GM06990 (cell line): ENCODE measurements around the gene ORC5.

Experiments
- DNase-seq: peaks from one replicate; pipeline ENCODE4 v3.0.0-alpha.2; 2011; ENCODE audit not compliant: insufficient read length; ENCODE audit errors: extremely low read depth
- H3K27me3 ChIP-seq: replicated peaks from 2 replicates; pipeline ENCODE4 v1.6.0; 2011; ENCODE audit warnings: low read length; ENCODE audit not compliant: control insufficient read depth, insufficient read depth
- H3K36me3 ChIP-seq: 2 replicates; pipeline ENCODE4 v1.5.1; 2011; ENCODE audit warnings: low read length; ENCODE audit not compliant: control insufficient read depth, insufficient read depth
- H3K4me3 ChIP-seq: replicated peaks from 2 replicates; pipeline ENCODE4 v1.5.1; 2011; ENCODE audit warnings: low read depth, mild to moderate bottlenecking, control low read depth, low read length
- CTCF ChIP-seq: IDR thresholded peaks from 2 replicates; pipeline ENCODE4 v1.5.1; 2011; ENCODE audit warnings: low read length, control low read depth, mild to moderate bottlenecking, inconsistent platforms; ENCODE audit not compliant: insufficient read depth, poor library complexity, severe bottlenecking

Gene ORC5

GRCh38 chr7:104124469-104124868, 83.3 kb downstream of the ORC5 start:
- TF ChIP-seq CTCF, result no peak
- Histone ChIP-seq H3K36me3 (peaks cover 6% of the 10 kb centered on the region), H3K4me3 (no peak overlapping the region), H3K27me3 (no peaks in the 10 kb centered on the region)
- DNase-seq, result no peak

GRCh38 chr7:104123786-104124185, 84.0 kb downstream of the ORC5 start:
- H3K27me3 ChIP-seq, result no peaks in the 10 kb centered on the region
- H3K4me3 ChIP-seq, result no peak overlapping the region
- DNase-seq, result no peak
- TF ChIP-seq CTCF, result no peak
- peaks cover 6% of the 10 kb centered on the region for H3K36me3 ChIP-seq

- DNase-seq, result no peak
- H3K4me3 ChIP-seq, result no peak overlapping the region
- H3K27me3 ChIP-seq, result no peaks in the 10 kb centered on the region
- no peaks in the 10 kb centered on the region for H3K36me3 ChIP-seq
- TF ChIP-seq CTCF, result no peak
Observed at GRCh38 chr7:104113788-104114187, 94.0 kb downstream of the ORC5 start.

- Histone ChIP-seq H3K36me3 (no peaks in the 10 kb centered on the region), H3K27me3 (no peaks in the 10 kb centered on the region), H3K4me3 (no peak overlapping the region)
- TF ChIP-seq CTCF, result no peak
- no peak for DNase-seq
Observed at GRCh38 chr7:104112623-104113022, 95.2 kb downstream of the ORC5 start.

GRCh38 chr7:104111271-104111670, 96.5 kb downstream of the ORC5 start:
- no peaks in the 10 kb centered on the region for H3K27me3 ChIP-seq
- no peak overlapping the region for H3K4me3 ChIP-seq
- no peak for TF ChIP-seq CTCF
- DNase-seq, result no peak
- no peaks in the 10 kb centered on the region for H3K36me3 ChIP-seq
